Measurements from ENCODE around the gene TMEM141.

- no peak for TF ChIP-seq CTCF (IDR thresholded peaks at IDR 0.05)
- TF ChIP-seq POLR2A (IDR thresholded peaks at IDR 0.05): no peak
These were observed 49.1 kb upstream of the TMEM141 start for GRCh38 chr9:136741883-136742571.
